NCI-H2107 treated with DMSO at 0.1 percent for 48 hours (cell line): ENCODE measurements around the gene TIMM17A.
"Not testable (repeated sequence)": the region's sequence is repeated elsewhere in the genome, so short reads cannot be mapped to it uniquely, and the experiment has no call there.

Source experiments
- DNase-seq: peaks from one replicate; lab custom pipeline; 2025; ENCODE audit not compliant: unreplicated experiment; lab: John Stamatoyannopoulos, UW

Gene TIMM17A

DNA sequence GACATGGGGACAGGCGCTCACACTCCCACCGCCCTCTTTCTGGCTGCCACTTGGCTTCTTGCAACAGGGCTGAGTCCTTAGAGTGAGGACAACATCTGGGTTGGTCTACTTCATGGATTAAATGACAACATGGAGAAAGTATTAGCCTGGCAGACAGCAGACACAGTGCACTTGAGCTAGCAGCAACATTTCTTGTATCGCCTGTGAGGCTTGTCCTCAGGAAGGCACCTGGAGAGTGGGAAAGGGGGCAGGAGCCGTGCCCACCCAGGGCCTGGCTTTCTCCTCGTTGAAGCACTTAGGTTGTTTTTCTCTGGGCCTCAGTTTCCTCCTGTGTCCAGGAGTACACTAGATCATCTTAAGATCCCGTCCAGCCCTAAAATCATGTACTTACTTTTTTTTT, 58.8 kb downstream of the TIMM17A start:
- DNase-seq = no peak

DNA sequence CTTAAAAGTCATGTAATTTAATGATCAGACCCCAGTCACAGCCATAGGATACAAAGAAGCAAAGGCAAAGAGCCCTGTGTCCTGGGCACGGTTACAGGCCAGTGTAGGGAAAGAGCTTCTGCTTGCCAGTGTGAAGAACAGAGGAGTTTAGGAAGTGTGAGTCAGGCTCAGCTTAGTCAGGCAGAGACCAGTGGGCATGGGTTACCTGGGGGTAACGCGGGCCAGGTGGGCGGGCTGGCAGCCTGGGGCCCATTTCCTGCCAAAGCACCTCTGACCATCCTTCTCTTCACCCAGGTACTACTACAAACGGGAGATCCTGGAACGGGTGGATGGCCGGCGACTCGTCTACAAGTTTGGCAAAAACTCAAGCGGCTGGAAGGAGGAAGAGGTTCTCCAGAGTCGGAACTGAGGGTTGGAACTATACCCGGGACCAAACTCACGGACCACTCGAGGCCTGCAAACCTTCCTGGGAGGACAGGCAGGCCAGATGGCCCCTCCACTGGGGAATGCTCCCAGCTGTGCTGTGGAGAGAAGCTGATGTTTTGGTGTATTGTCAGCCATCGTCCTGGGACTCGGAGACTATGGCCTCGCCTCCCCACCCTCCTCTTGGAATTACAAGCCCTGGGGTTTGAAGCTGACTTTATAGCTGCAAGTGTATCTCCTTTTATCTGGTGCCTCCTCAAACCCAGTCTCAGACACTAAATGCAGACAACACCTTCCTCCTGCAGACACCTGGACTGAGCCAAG, 59.8 kb downstream of the TIMM17A start:
- no peak for DNase-seq

DNA sequence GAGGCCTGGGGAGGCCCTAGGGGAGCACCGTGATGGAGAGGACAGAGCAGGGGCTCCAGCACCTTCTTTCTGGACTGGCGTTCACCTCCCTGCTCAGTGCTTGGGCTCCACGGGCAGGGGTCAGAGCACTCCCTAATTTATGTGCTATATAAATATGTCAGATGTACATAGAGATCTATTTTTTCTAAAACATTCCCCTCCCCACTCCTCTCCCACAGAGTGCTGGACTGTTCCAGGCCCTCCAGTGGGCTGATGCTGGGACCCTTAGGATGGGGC, 60.3 kb downstream of the TIMM17A start:
- DNase-seq = no peak

DNA sequence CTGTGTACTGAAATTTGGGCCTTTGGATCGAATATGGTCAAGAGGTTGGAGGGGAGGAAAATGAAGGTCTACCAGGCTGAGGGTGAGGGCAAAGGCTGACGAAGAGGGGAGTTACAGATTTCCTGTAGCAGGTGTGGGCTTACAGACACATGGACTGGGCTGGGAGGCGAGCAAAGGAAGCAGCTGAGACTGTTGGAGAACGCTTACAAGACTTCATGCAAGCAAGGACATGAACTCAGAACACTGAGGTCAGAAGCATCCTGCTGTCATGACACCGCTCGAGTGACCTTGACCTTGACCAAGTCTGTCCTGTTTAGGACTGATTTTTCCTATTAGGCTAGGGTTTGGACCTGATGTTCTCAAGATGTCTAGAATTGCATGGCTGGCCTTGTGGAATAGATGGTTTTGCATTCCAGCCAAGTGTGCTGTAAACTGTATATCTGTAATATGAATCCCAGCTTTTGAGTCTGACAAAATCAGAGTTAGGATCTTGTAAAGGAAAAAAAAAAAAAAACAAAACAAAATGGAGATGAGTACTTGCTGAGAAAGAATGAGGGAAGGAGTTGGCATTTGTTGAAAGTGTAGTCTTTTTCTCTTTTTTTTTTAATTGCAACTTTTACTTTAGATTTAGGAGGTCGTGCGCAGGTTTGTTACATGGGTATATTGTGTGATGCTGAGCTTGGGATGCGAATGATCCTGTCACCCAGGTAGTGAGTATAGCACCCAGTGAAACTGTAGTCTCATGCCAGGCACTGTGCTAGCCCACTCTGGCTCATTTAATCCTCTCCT, 60.9 kb downstream of the TIMM17A start:
- DNase-seq = no peak

DNA sequence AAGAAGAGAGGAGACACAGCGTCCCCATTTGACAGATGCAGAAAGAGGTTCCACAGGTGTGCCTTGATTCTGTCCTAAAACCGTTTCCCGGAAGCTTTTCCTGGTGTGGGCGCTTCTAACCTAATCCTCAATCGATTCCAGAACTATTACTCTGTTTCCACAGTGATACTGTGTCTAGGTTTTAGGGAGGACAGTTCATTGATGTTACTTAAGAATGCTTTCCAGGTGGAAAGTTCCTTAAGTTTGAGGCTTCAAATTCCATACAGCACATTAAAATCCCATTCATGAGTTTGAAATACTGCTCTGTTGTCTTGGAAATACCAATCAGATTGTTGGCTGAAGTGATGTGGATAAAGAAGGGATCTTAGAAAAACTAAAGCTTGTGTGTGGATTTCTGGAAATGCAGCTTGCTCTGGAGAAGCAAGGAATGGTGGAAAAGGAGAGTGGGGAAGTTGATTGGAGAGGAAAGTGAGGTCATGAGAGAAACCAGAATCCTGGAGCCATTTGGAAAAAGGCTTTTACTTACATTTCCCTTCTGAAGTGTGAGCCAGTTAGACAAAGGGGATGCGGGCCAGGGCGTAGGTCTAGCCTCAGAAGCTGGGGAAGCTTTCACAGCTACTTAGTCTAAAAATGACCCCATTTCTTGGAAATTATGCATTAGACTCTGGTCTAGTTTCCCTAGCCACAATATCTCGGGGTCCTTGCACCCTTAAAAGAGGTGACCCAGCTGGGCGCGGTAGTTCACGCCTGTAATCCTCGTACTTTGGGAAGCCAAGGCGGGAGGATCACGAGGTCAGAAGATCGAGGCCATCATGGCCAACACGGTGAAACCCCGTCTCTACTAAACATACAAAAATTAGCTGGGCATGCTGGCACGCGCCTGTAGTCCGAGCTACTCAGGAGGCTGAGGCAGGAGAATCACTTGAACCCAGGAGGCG, 61.8 kb downstream of the TIMM17A start:
- DNase-seq = no peak

DNA sequence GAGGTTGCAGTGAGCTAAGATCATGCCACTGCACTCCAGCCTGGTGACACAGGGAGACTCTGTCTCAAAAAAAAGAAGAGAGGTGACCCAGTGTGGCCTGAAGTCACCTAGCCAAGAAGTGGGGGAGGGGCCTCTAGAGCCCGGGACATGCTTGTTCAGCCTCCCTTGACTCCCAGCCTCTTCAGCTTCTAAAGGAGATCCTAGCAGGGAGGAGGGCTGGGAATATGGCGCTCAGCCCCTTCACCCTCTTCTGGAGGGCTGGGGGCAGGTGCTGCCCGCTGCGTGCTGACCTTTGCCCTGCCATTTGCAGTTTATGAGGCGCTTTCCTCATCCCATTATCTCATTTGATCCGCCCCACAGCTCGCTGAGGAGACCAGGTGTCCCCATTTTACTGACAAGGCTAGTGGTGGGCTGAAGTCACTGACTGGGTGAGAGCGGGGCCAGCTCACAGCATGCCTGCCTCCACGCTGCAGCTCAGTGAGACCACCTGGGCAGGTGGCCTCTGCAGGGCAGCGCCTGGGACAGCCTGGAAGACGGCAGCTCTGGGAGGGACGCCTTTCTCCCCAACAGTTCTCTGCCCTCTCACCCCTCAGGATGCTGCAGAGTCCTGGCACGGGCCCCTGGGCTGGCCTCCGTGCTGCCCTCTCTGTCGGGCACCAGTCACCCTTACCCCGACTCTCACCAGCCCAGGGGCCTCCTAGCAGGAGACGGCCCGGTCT, 62.6 kb downstream of the TIMM17A start:
- peak; percentile 55 for DNase-seq

DNA sequence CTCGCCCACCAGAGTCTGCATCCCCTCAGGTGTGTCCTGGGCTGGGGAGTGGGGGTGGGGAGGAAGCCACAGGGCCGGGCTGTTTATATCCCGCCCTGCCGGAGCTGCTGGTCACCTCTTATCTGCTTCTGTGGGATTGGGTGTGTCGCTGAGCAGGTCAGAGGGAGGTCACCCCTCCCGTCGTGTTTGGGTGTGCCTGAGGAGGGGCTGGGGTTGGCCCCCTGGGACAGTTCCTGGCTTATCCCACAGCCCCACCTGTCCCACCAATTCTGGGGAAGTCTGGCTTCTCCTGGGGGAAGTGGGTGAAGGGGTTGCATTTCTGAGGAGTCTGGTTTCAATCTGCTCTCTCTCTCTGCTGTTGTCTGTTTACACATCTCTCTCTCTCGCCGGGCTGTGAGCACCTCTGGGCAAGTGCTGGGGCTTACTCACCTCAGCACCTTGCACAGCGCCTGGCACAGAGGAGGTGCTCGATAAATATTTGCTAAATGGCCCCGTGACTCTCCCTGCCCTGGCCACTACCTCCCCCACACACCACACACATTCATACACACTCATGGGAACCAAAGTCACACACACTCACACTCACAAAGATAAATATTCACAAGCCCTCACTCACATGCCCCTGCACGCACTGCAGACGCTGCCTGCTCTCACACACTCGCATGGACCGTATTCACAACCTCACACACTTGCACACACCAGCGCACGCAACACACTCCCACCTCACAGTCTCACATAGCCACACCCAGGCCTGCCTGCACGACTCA, 63.3 kb downstream of the TIMM17A start:
- DNase-seq = peak; percentile 91

DNA sequence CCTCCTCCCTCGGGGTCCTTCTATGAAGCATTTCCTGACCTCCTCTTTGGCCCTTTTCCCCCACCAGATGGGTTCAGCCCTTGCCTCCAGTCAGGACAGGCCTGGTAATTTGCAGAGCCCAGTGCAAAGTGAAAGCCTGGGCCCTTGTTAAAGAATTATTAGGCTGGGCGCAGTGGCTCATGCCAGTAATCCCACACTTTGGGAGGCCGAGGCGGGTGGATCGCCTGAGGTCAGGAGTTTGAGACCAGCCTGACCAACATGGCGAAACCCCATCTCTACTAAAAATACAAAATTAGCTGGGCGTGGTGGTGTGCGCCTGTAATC, 63.9 kb downstream of the TIMM17A start:
- not testable (repeated sequence) for DNase-seq
